Smooth muscle cell (in vitro differentiated cells): ENCODE results near the gene NTM. TPM values are rescaled to one million over a fixed set of nuclear protein-coding genes. Genes with fewer than 3 reads are reported as not detected.

Experiments
- DNase-seq: peaks from one replicate; lab custom pipeline; 2025; ENCODE audit not compliant: unreplicated experiment; lab: John Stamatoyannopoulos, UW
- H2AFZ ChIP-seq: fragments of 200-600 bp; sonication (generic); 2 replicates; pipeline ENCODE4 v1.6.0; 2016; ENCODE audit warnings: antibody characterized with exemption, low read depth, mild to moderate bottlenecking
- H3F3A ChIP-seq: fragments of 200-600 bp; sonication (generic); 2 replicates; pipeline ENCODE4 v1.6.0; 2017; ENCODE audit warnings: antibody characterized with exemption, low read depth
- H3K27ac ChIP-seq: fragments of 200-600 bp; sonication (generic); 2 replicates; pipeline ENCODE4 v1.5.1; 2016; ENCODE audit warnings: low read depth, mild to moderate bottlenecking
- H3K27me3 ChIP-seq: fragments of 200-600 bp; sonication (generic); 2 replicates; pipeline ENCODE4 v1.6.1; 2016; ENCODE audit warnings: low read depth, mild to moderate bottlenecking
- H3K36me3 ChIP-seq: fragments of 200-600 bp; sonication (generic); 2 replicates; pipeline ENCODE4 v1.5.1; 2016; ENCODE audit warnings: low read depth
- H3K4me1 ChIP-seq: fragments of 200-600 bp; sonication (generic); 2 replicates; pipeline ENCODE4 v1.5.1; 2016; ENCODE audit warnings: low read depth
- H3K4me2 ChIP-seq: fragments of 200-600 bp; sonication (generic); 2 replicates; pipeline ENCODE4 v1.6.0; 2016; ENCODE audit warnings: mild to moderate bottlenecking
- H3K4me3 ChIP-seq: fragments of 200-600 bp; sonication (generic); 2 replicates; pipeline ENCODE4 v1.5.1; 2016; ENCODE audit warnings: mild to moderate bottlenecking
- H3K79me2 ChIP-seq: fragments of 200-600 bp; sonication (generic); 2 replicates; pipeline ENCODE4 v1.6.0; 2016; ENCODE audit warnings: low read depth, mild to moderate bottlenecking
- H3K9ac ChIP-seq: fragments of 200-600 bp; sonication (generic); 2 replicates; pipeline ENCODE4 v1.6.0; 2016; ENCODE audit warnings: low read depth
- H3K9me3 ChIP-seq: fragments of 200-600 bp; sonication (generic); replicated peaks from 2 replicates; pipeline ENCODE4 v1.5.1; 2016; ENCODE audit warnings: low read depth
- H4K20me1 ChIP-seq: fragments of 200-600 bp; sonication (generic); 2 replicates; pipeline ENCODE4 v1.6.0; 2016; ENCODE audit warnings: low read depth
- WGBS: methylation state at CpG from one replicate; pipeline ENCODE4 v1.1.7; 2016; ENCODE audit warnings: low lambda C conversion rate; 5-methylcytosine and 5-hydroxymethylcytosine counted together
- polyA plus RNA-seq: library from polyadenylated mRNA; unstranded; fragments of >200 nt; fragmentation: Nextera tagmentation; extraction: Ambion mirVana; gene quantifications from 2 replicates; pipeline ENCODE4 v1.2.1, GENCODE V29; 2016
- total RNA-seq: library from RNA; depleted of rRNA; stranded (reverse); fragments of >200 nt; gene quantifications from 2 replicates; pipeline ENCODE4 v1.2.3, GENCODE V29; 2014
- TF ChIP-seq, protein P1 (sequence below): fragments of 200-600 bp; sonication (generic); IDR thresholded peaks from 2 replicates; pipeline ENCODE4 v1.5.1; 2017; ENCODE audit warnings: borderline replicate concordance, mild to moderate bottlenecking, antibody characterized with exemption; ENCODE audit not compliant: insufficient read depth, poor library complexity, severe bottlenecking

Gene NTM
- total and polyA plus RNA-seq, 2 experiments from 2014 or later = 68.9 to 123 TPM

DNA sequence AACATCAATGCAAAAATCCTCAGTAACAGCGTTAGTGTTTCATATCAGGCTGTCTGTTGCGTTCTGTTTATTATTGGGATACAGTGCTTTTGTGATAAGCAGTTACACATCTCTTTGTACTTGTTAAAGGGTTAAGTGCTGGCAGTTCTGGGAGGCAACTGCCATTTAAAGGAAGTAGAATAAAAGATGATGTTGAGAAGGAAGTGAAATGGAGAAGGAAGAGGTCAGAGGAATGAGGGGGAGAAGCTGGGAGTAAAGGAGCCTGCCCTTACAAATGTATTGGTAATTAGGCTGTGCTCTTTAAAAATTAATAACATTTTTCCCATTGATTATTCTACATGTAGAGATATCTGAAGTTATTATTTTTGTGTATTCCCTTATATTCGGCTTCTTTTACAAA lies 674.7 kb downstream of the NTM start:
- H3K27me3 ChIP-seq = no peaks in the 10 kb centered on the region
- no peak overlapping the region for H3K27ac ChIP-seq
- WGBS = 85% methylated on average over 3 of the region's 3 CpGs
- no peak overlapping the region for H3K4me3 ChIP-seq
- H2AFZ ChIP-seq = no peak overlapping the region
- no peak for DNase-seq
- no peak overlapping the region for H3K9ac ChIP-seq
- no peaks in the 10 kb centered on the region for H3K9me3 ChIP-seq
- H3K79me2 ChIP-seq = no peaks in the 10 kb centered on the region
- no peak overlapping the region for H3K4me2 ChIP-seq
- H4K20me1 ChIP-seq = no peaks in the 10 kb centered on the region
- TF ChIP-seq, protein P1, sequence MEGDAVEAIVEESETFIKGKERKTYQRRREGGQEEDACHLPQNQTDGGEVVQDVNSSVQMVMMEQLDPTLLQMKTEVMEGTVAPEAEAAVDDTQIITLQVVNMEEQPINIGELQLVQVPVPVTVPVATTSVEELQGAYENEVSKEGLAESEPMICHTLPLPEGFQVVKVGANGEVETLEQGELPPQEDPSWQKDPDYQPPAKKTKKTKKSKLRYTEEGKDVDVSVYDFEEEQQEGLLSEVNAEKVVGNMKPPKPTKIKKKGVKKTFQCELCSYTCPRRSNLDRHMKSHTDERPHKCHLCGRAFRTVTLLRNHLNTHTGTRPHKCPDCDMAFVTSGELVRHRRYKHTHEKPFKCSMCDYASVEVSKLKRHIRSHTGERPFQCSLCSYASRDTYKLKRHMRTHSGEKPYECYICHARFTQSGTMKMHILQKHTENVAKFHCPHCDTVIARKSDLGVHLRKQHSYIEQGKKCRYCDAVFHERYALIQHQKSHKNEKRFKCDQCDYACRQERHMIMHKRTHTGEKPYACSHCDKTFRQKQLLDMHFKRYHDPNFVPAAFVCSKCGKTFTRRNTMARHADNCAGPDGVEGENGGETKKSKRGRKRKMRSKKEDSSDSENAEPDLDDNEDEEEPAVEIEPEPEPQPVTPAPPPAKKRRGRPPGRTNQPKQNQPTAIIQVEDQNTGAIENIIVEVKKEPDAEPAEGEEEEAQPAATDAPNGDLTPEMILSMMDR = no peak
- H3K4me1 ChIP-seq = peaks cover 18% of the 10 kb centered on the region
- H3K36me3 ChIP-seq = no peaks in the 10 kb centered on the region
- no peaks in the 10 kb centered on the region for H3F3A ChIP-seq

- whole genome bisulfite sequencing = 92% methylated on average over 2 of the region's 2 CpGs
- TF ChIP-seq, protein P1 = no peak
Observed at GRCh38 chr11:132046288-132046865, 676.0 kb downstream of the NTM start.

DNA sequence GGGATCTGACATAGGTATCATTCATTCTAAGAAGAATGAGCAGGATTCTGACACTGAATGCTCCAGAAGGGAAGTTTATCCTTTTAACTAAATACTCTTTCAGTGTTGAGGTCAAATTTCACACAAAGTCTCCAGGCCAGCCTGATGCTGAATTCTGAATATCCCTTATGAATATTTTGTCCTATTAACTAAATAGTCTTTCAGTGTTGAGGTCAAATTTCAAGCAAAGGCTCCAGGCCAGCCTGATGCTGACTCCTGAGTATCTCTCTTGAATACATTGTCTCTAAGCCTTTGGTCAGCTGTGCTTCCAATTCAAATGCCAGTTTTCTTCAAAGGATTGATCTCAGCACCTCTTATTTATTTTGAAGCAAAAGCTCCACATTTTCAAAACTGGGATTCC lies 676.8 kb downstream of the NTM start:
- Histone ChIP-seq H2AFZ (no peak overlapping the region), H4K20me1 (no peaks in the 10 kb centered on the region), H3K27me3 (no peaks in the 10 kb centered on the region), H3K9me3 (no peaks in the 10 kb centered on the region), H3K9ac (no peak overlapping the region), H3K79me2 (no peaks in the 10 kb centered on the region), H3K27ac (no peak overlapping the region), H3K36me3 (no peaks in the 10 kb centered on the region), H3K4me1 (peaks cover 16% of the 10 kb centered on the region), H3F3A (no peaks in the 10 kb centered on the region), H3K4me3 (no peak overlapping the region), H3K4me2 (no peak overlapping the region)
- DNase-seq = no peak
- TF ChIP-seq, protein P1 = no peak

More at GRCh38 chr11:132046288-132046865, 676.0 kb downstream of the NTM start:
- Histone ChIP-seq H3K4me1 (peaks cover 24% of the 10 kb centered on the region), H3K36me3 (no peaks in the 10 kb centered on the region), H3K79me2 (no peaks in the 10 kb centered on the region), H4K20me1 (no peaks in the 10 kb centered on the region), H3K9ac (no peak overlapping the region), H3F3A (no peaks in the 10 kb centered on the region), H3K27me3 (no peaks in the 10 kb centered on the region), H3K4me3 (no peak overlapping the region), H2AFZ (no peak overlapping the region), H3K4me2 (no peak overlapping the region), H3K9me3 (no peaks in the 10 kb centered on the region), H3K27ac (no peak overlapping the region)
- no peak for DNase-seq

DNA sequence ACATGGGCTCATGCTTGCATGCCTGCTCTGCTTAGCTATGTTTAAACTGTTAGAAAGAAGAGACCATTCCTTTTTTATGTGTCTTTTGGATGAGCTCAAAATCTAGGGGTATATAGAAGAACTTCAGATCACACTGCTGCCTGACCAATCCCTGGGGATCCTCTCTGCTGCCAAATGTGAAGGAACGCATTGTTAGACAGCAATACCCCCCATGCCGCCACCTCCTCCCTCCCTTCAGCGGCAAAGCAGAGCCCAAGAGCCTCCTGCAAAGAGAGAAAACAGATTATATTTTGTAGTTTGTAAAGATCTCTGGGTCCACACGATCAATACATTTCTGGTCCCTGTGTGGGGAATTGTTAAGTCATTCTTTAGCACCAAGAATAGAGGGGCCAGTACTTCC lies 677.6 kb downstream of the NTM start:
- no peaks in the 10 kb centered on the region for H3K79me2 ChIP-seq
- no peak for DNase-seq
- no peaks in the 10 kb centered on the region for H3K36me3 ChIP-seq
- 98% methylated on average over 4 of the region's 4 CpGs for WGBS
- no peaks in the 10 kb centered on the region for H3K9me3 ChIP-seq
- no peaks in the 10 kb centered on the region for H4K20me1 ChIP-seq
- H3K27ac ChIP-seq = no peak overlapping the region
- no peaks in the 10 kb centered on the region for H3K27me3 ChIP-seq
- TF ChIP-seq, protein P1 = no peak
- no peak overlapping the region for H2AFZ ChIP-seq
- H3K4me1 ChIP-seq = peaks cover 14% of the 10 kb centered on the region
- no peaks in the 10 kb centered on the region for H3F3A ChIP-seq
- no peak overlapping the region for H3K4me3 ChIP-seq
- H3K9ac ChIP-seq = no peak overlapping the region
- H3K4me2 ChIP-seq = no peak overlapping the region
